Measurements from ENCODE around the gene SYCP3.

DNA sequence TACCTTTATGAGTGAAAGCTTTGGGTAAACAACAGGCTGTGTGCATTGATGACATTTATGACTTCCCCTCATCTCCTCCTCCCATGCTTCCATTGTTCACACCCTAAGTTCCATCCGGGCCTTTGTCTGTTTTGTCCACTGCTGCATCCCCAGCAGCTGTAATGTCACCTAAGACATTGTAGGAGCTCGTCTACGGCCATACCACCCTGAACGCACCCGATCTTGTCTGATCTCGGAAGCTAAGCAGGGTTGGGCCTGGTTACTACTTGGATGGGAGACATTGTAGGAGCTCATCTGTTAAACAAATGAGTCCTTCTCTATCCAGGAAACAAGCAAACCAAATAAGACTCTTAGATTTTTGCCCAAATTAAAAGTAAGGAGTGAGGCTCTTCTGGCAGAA, 40.4 kb upstream of the SYCP3 start:
- TF ChIP-seq, protein P1, sequence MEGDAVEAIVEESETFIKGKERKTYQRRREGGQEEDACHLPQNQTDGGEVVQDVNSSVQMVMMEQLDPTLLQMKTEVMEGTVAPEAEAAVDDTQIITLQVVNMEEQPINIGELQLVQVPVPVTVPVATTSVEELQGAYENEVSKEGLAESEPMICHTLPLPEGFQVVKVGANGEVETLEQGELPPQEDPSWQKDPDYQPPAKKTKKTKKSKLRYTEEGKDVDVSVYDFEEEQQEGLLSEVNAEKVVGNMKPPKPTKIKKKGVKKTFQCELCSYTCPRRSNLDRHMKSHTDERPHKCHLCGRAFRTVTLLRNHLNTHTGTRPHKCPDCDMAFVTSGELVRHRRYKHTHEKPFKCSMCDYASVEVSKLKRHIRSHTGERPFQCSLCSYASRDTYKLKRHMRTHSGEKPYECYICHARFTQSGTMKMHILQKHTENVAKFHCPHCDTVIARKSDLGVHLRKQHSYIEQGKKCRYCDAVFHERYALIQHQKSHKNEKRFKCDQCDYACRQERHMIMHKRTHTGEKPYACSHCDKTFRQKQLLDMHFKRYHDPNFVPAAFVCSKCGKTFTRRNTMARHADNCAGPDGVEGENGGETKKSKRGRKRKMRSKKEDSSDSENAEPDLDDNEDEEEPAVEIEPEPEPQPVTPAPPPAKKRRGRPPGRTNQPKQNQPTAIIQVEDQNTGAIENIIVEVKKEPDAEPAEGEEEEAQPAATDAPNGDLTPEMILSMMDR (IDR thresholded peaks at IDR 0.05) = no peak
- TF ChIP-seq POLR2A (IDR thresholded peaks at IDR 0.05) = no peak

All from stomach (tissue), 4 donors.